Inflammatory macrophage treated with lipopolysaccharide for 1 hour (primary cell): Measurements from ENCODE around the gene DMAC2.
"Not testable (repeated sequence)": the region's sequence is repeated elsewhere in the genome, so short reads cannot be mapped to it uniquely, and the experiment has no call there.

Source experiments
- DNase-seq, 2 donors: peaks; one replicate each; pipeline ENCODE4 v3.0.0-alpha.2; 2020 to 2022

DMAC2 gene

DNA sequence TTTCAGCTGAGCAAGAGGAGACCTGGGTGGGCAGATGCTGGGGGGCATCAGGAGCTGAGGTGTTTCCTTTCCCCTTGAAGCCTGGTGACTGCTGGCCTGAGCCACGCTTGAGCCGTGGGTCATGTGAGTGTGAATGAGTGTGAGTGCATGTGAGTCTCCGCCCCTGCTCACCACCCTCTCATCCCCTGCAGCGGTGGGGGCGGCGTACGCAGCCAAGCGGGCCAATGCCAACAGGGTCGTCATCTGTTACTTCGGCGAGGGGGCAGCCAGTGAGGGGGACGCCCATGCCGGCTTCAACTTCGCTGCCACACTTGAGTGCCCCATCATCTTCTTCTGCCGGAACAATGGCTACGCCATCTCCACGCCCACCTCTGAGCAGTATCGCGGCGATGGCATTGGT lies 17.7 kb downstream of the DMAC2 start:
- DNase-seq, result no peak

- no peak for DNase-seq
Observed at GRCh38 chr19:41421314-41421713, 18.4 kb downstream of the DMAC2 start.

DNA sequence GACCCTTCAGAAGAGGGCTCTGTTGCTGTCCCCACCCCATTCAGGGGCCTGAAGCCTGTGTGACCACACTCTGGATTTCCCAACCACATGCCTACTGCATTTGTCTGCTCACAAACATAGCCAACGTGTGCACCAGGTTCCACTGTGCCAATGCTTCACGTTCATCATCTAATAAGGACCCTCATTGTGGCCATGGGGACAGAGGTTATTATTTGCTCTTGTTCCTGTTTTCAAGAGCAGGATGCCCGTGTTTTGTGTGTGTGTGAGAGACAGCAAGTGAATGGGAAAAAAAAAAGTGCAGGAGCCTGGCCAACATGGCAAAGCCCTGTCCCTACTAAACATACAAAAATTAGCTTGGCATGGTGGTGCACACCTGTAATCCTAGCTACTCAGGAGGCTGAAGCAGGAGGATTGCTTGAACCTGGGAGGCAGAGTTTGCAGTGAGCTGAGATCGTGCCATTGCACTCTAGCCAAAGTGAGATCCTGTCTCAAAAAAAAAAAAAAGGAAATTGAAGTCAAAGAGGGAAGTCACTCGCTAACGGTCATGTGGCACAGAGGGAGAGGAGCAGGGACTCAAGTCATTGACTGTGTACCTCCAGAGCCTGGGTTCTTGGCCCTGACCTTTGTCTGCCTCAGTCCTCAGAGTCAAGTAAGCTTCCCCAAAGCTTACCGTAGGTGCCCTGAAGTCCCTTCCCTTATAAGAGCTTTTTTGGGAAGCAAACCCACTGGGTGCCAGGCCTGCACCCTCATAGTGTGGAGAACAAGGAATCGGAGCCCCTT lies 19.4 kb downstream of the DMAC2 start:
- DNase-seq, result peak; percentile 75 to 80

GRCh38 chr19:41416194-41416674 lies 23.5 kb downstream of the DMAC2 start:
- DNase-seq, result no peak

DNA sequence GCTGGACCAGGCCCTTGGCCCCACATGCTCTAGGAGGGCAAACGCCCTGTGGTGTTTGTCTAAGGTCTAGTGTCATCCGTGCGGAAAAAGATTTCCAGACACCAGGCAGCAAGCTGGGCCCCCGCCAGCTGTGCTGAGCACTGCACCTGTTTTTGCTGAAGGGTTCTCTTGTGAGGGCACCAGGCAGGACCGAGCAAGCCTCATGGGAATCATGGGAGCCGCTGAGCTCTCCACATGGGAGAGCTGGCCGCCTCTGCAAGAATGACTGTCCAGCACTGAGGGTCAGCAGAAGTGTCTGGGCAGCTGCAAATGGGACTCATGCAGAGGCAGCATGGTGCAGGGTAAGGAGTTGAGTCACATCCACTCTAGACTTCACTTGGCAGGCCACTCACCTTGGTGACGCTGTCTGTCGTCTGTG lies 24.5 kb downstream of the DMAC2 start:
- no peak for DNase-seq

DNA sequence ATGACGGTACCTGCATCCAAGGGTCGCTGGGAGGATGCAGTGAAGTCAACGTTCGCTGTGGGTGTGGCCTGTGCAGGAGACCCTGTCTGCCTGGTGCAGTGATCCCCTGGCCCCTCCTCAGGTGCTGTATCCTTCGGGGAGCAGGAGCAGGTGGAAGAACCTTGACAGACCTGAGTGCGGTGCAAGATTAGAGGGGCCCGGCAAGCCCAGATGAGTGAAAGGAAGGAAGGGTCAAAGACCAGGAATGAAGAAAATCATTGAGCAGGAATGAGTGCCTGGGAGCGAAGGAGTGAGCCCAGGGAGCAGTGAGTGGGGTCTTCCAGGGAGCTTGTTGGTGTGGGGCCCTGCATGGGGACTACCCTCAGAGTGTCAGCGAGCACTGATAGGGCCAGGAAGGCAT lies 25.3 kb downstream of the DMAC2 start:
- DNase-seq, result no peak

DNA sequence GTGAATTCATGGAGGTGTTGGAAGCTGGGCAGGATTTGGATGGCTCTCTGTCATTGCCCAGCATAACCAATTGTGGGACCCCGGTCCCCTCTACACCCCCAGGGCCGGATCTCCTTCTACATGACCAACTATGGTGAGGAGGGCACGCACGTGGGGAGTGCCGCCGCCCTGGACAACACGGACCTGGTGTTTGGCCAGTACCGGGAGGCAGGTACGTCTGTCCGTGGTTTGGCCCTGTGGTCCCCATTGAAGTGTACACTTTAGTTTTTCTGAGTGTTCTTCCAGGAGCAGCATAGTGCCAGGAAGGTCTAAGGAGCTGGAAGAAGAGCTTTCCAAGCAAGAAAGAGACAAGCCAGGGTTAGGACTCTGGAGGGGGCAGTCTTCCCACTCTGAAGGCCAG lies 25.8 kb downstream of the DMAC2 start:
- no peak for DNase-seq

DNA sequence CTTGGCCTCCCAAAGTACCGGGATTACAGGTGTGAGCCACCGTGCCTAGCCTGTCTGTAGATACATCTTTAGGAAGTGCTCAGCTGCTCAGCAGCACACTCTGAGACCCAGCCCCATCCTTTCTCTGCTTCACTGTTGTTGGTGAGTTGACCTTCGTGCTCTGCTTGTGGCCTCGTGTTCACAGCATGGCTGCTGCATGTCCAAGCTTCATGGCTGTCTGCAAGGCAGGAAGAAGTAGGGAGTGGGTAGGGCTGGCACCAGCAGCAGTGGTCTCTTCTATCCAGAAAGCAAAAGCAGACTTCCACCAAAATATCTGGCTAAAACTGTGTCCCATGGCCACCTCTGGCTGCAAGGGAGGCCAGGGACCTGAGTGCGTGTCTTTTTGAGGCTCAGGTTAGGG lies 26.8 kb downstream of the DMAC2 start:
- DNase-seq, result no peak

DNA sequence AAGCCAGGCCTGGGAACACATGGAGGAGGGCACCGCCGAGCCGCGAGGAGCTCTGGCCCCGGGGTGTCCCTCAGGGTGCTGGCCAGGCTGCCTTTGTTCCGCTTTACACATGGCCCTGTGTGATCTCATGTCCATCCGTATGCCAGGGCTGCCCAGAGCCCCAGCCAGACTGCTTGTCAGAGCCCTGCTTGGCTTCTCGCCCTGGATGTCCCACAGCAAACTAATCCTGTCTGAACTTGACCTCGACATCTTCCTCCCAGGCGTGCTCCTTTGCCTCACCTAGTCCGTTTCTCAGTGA lies 27.8 kb downstream of the DMAC2 start:
- no peak for DNase-seq

DNA sequence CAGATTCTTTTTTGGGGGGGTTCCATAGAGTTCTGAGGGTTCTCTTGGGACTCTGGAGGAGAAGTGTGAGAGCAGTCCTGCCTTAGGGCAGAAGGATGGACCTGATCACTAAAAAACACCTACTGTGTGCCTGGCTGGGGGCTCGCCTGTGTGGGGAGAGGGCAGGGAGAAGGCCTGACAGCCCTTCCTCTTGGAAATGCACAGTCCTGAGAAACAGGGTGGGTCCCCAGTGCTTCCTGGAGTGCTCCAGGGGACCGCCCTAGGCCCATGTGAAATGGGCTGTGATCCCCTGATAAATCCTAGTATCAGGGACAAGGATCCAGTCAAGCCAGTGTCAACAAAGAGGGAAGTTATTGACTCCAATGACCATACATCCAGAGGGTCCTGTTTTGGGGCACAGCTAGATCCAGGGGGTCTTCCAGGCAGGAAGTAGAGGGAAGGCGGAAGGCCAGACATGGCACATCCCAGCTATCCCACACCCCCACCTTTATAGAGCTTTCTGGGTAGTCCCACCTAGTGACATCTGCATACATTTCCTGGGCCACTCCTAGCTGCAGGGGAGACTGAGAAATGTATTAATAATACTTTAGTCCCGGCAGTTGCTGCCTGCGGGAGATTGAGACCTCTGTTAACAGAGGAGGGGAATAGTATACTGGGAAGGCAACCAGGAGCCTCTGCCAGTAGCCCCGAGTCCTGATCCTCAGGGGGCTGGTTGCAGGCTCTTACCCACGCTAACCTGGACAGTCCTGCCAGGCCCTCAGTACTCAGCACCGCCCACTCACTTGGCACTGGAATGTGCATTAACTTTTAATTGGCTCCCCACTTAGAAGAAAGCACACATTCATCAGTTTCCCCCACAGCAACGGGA lies 28.4 kb downstream of the DMAC2 start:
- no peak for DNase-seq

- no peak for DNase-seq
Observed at GRCh38 chr19:41410336-41411054, 29.2 kb downstream of the DMAC2 start.

- DNase-seq, result no peak
Observed at GRCh38 chr19:41409288-41409687, 30.4 kb downstream of the DMAC2 start.

GRCh38 chr19:41408846-41409245 lies 30.9 kb downstream of the DMAC2 start:
- not testable (repeated sequence) for DNase-seq

DNA sequence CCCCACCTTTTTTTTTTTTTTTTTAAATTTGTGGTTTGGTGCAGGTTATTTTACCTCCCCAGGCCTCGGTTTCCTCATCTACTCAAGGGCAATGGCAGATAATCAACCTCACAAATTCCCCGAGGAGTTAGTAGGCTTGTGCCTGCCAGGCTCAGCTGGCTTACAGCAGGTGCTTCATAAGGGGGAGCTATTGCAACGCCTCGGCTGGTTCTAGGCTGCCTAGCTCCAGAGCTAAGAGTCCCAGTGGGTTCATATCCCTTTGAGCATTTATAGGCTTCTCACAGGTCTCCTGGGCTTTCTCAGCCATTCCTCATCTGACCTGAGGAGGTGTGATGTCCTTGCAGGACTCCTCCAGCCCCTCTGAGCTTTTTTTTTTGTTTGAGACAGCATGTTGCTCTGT lies 31.5 kb downstream of the DMAC2 start:
- DNase-seq, result no peak

DNA sequence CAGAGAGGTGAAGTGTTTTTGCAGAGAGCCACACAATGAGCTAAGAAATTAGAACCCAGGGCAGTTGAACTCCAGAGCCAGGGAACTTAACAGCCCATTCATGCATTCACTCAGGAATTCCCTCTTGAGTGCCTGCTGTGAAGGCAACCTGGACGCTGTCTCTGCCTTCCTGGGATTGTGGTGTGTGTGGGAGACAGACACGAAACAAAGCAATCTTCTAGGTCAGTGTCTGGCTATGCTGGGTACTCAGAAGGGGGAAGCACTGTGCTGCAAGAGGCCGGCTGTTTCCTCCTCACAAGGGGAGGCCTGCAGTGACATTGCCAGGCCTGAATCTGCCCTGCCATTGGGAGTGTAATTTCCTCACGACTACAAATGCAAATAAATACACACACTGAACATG lies 32.4 kb downstream of the DMAC2 start:
- DNase-seq, result peak; percentile 47 to 64

DNA sequence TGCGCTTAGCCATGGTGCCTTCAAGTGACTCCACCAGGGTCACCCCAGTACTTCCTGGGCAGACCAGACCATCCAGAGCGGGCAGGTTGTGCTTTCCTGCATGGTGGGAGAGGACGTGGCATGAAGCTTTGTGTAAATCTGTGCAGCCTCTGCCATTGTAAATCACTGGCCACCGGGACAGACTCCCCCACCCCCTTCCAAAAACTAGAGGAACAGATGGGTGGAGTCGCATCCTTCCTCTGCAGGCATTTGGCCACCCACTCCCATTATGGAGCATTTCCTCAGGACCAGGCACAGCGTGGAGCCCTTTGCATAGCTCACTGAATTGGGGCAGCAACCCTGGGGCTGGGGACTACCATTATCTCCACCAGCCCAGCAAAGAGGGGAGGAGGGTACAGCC lies 33.9 kb downstream of the DMAC2 start:
- no peak for DNase-seq

GRCh38 chr19:41403181-41403970 lies 36.3 kb downstream of the DMAC2 start:
- no peak for DNase-seq

DNA sequence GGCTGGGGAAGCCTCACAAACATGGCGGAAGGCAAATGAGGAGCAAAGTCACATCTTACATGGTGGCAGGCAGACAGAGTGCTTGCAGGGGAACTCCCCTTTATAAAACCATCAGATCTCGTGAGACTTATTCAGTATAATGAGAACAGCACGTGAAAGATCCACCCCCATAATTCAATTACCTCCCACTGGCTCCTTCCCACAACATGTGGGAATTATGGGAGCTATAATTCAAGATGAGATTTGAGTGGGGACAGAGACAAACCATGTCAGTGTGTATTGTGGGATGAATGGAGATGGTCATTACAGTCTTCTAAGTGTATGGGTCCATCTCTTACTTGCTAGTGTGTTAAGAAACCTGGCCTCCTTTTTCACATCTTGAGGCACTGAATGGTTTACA lies 37.7 kb downstream of the DMAC2 start:
- no peak for DNase-seq

GRCh38 chr19:41401483-41401882 lies 38.2 kb downstream of the DMAC2 start:
- no peak for DNase-seq

DNA sequence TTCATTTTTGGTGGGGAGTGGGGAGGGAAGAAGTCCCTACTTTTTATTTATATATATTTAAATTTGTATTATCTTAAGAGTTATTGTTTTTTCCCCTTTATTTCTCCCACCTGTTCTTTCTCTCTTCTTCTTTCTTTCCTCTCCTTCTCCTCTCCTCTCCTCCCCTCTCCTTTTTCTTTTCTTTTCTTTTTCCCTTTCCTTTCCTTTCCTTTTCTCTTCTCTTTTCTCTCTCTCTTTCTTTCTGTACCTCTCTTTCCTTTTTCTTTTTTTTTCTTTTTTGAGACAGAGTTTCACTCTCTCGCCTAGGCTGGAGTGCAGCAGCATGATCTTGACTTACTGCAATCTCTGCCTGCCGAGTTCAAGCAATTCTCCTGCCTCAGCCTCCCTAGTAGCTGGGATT lies 40.2 kb downstream of the DMAC2 start:
- DNase-seq, result no peak

DNA sequence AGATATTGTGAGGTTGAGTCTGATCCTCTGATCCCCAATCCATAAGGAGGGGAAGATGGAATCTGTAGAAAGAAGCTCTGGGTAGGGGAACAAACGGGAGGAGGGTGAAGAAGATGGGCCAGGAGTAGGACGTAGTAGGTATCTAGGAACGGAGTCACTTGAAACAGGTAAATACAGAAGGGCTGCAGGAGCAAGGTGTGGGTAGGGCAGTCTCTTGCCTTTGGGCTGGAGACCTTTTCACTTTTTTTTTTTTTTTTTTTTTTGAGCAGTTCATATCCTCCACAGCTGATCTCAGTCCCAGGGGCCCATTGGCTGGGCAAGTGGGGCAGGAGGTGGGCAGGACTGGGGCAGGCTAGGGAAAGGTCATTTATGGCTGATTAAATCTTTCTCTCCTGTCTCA lies 40.6 kb downstream of the DMAC2 start:
- DNase-seq, result no peak

DNA sequence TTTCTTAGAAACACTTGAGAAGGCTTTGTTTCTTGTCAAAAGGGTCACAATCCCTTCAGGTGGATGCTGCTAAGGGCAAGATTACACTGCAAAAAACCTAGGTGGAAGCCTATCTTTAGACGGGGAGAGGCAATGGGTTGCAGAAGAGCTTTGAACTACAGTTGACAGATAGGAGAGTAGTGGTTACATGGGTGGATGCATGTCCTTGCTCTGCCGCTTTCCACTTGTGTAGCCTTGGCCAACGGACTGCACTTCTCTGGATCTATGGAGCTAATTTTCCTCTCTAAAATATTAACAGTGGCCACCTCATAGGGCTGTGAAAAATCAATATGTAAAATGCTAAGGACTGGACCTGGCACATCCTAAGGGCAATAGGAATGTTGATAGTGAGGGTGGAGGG lies 41.1 kb downstream of the DMAC2 start:
- no peak for DNase-seq

GRCh38 chr19:41398050-41398418 lies 41.7 kb downstream of the DMAC2 start:
- DNase-seq, result no peak
